ENCODE data around the gene OGDH.

DNA sequence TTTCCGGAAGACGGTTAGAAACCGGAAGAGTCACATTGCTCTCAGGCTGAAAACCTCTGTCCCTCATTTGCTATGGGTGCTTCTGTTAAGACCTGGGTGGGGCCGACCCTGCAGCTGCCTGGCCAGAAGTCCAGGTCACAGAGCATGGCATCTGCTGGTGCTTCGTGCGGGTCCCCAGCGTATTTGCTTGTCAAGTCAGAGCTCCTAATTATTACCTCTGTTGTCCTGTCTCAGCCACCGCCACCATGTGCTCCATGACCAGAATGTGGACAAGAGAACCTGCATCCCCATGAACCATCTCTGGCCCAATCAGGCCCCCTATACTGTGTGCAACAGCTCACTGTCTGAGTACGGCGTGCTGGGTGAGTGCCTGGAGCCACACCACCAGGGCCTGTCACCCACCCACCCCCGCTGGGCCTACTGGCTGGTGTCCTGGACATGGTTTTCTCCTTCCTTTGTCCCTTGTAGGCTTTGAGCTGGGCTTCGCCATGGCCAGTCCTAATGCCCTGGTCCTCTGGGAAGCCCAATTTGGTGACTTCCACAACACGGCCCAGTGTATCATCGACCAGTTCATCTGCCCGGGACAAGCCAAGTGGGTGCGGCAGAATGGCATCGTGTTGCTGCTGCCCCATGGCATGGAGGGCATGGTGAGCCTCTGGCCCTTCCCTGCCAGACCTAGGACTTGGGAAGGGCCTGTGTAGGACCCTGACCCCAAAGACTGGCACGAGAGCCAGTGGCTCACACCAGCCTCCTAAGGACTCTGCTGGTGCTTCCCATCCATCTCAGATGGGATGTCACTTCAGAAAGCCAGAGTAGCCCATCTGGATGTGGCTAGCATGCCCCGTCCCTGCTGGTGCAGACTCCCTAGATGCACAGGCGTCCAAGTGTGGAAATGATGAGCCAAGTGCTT lies 91.0 kb downstream of the OGDH start:
- TF ChIP-seq, protein P1, sequence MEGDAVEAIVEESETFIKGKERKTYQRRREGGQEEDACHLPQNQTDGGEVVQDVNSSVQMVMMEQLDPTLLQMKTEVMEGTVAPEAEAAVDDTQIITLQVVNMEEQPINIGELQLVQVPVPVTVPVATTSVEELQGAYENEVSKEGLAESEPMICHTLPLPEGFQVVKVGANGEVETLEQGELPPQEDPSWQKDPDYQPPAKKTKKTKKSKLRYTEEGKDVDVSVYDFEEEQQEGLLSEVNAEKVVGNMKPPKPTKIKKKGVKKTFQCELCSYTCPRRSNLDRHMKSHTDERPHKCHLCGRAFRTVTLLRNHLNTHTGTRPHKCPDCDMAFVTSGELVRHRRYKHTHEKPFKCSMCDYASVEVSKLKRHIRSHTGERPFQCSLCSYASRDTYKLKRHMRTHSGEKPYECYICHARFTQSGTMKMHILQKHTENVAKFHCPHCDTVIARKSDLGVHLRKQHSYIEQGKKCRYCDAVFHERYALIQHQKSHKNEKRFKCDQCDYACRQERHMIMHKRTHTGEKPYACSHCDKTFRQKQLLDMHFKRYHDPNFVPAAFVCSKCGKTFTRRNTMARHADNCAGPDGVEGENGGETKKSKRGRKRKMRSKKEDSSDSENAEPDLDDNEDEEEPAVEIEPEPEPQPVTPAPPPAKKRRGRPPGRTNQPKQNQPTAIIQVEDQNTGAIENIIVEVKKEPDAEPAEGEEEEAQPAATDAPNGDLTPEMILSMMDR (IDR thresholded peaks at IDR 0.05; ENCODE audit: low read length): no peak
- no peak for TF ChIP-seq EZH2 (IDR thresholded peaks at IDR 0.05; ENCODE audit: borderline replicate concordance, low read length)

All from OCI-LY1 (cell line).